HG03354 (cell line): Measurements from ENCODE around the gene PODXL2.
"Not testable (repeated sequence)": the region's sequence is repeated elsewhere in the genome, so short reads cannot be mapped to it uniquely, and the experiment has no call there.

Experiments
- ATAC-seq: cut with Tn5 transposase; IDR thresholded peaks from one replicate; pipeline ENCODE4 v1.9.1; 2021; ENCODE audit warnings: mild to moderate bottlenecking; ENCODE audit not compliant: unreplicated experiment, poor library complexity, severe bottlenecking

PODXL2 gene

DNA sequence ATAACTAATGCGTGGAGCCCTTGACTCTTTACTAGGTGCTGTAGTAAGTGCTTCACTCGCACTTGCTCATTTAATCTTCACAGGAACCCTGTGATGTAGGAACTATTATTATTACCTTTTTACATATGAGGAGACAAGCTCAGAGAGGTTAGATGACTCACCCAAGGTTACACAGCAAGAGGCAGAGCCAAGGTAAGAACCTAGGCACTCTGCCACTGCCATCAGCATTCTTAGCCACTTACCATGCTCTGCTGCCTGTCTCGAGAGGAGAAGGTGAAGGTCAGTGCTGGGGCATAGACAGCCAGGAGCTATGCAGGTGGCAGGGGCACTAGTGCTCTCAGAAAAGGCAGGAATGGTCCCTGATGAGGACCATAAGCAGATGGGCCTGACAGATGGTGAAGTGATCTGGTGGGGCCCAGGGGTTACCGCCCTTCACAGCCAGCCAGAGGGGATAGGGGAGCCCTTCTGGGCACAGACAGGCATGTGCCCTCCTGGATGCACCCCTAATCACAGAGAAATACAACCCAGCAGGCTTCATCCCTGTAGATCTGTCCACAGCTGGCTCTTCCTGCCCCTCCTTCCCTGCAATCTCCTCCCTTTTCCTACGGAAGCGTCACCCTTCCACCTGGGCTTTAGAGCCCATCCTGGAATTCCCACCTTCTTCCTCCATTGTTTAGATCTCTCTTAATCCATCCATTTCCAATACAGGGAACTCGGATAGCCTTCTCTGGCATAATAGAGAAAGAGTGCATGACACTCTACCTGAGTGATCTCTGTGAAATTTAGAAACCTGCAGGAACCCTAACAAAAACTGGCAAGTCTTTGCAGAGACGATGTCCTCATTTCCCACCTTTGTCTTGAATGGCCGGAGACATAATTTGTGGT lies 70.7 kb downstream of the PODXL2 start:
- no peak for ATAC-seq

- ATAC-seq, result no peak
These were observed 71.4 kb downstream of the PODXL2 start for GRCh38 chr3:127700406-127700805.

DNA sequence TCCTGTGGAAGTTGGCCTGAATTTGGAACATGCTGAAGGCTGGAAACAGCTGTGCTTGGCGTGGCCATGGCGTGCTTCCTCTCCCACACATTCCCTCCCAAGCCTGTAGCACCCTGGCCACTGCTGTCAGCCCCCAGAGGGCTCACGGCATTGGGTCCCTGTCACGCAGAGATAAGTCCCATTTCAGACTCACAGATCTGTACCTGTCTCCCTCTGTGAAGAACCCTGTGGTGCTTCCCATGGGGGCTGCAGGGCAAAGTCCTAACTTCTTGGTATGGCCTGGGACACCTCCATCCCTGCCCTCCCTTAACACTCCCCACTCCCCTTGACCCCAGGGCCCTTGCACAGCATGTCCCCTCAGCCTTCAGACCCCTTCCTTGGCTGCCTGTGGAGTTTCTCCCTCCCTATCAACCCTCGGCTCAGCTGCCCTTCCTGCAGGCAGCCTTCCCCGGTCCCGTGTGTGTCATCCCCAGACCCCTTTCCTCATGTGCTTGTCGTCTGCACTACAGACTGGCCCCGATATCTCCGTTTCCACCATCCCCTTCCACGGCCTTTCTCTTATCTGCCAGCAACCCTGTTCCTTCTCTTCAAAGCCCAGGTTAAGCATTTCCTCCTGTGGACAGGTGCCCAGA lies 72.4 kb downstream of the PODXL2 start:
- no peak for ATAC-seq

- ATAC-seq, result no peak
These were observed 73.2 kb downstream of the PODXL2 start for GRCh38 chr3:127702151-127702578.

DNA sequence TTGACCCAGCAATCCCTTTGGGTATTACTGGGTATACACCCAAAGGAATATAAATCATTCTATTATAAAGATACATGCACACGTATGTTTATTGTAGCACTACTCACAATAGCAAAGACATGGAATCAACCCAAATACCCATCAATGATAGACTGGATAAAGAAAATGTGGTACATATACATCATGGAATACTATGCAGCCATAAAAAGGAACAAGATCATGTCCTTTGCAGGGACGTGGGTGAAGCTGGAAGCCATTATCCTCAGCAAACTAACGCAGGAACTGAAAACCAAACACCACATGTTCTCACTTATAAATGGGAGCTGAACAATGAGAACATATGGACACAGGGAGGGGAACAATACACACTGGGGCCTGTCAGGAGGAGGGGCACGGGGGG lies 75.9 kb downstream of the PODXL2 start:
- not testable (repeated sequence) for ATAC-seq

- no peak for ATAC-seq
These were observed 77.3 kb downstream of the PODXL2 start for GRCh38 chr3:127706312-127706711.

DNA sequence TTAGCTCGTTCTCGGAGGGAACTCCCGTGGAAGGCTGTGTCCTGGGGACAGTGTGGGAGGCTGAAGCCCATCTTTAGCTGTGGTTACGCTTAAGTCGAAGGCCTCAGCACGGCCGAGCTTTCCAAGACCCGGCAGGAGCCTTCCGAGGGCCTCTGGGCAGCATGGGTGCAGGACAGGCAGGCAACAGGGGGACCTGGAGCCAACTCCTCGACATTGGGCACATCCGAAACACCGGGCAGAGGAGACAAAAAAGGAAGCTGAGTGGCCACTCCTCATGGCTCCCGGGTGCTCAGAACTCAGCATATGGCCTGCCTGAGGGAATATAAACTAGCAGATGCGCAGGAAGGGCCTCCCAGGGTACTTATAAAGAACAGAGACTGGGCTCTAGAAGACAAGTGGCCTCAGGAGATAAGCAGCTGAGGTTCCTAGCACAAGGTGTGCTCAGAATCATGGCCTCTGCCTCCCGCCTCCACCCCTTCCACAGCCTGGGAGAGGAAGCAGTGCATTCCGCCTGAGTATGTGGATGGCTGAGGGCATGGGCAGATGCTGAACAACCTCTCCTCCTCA lies 77.9 kb downstream of the PODXL2 start:
- no peak for ATAC-seq

- ATAC-seq, result no peak
These were observed 78.9 kb downstream of the PODXL2 start for GRCh38 chr3:127707851-127708411.

- no peak for ATAC-seq
These were observed 79.9 kb downstream of the PODXL2 start for GRCh38 chr3:127708837-127709236.

DNA sequence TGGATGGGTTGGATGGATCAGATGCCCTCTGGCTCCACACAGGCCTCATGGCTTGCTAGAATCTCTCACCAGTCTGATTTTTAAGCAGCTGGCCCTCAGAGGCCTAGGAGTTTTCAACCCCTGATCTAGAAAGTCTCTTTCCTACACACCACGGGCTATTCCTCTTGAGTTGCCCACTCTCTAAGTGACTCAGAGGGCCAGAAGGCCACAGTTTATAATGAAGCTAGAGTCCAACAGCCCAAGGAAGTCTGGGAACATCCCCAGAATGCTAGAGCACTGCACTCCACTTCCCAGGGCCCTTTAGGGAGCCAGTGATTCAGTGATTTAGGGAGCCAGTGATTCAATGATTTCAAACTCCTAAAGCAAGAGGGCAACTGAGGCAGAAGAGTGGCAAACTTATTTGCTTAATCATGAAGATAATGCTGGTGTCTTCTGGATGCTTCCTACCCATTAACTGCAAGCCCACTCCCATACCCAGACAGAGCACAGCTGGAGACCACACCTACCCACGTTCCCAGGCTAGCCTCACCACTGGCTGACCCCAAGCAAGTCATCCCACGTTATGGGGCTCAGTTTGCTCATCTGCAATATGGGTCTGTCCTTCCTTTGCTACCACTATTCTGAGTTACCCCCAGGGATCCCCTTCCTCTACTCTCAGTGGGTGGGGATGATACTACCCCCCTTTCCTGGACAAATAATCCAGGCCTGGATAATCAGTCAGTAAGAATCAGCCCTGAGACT lies 80.5 kb downstream of the PODXL2 start:
- no peak for ATAC-seq

GRCh38 chr3:127710155-127710941 lies 81.4 kb downstream of the PODXL2 start:
- ATAC-seq, result no peak

GRCh38 chr3:127711021-127711695 lies 82.2 kb downstream of the PODXL2 start:
- ATAC-seq, result no peak

DNA sequence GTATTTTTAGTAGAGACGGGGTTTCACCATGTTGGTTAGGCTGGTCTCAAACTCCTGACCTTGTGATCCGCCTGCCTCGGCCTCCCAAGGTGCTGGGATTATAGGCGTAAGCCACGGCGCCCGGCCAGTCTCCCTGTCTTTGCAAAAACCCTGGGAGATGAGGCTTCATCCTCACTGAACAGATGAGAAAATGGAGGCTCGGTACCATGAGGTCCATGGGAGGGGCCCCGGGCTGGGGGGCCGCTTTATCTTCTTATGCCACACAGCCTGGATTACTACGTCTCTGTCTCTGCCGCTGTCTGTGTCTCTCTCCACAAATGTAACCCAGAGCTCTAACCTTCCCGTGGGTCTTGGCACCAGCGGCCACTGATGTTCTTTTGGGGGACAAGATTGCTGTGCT lies 82.9 kb downstream of the PODXL2 start:
- no peak for ATAC-seq

- ATAC-seq, result no peak
These were observed 83.5 kb downstream of the PODXL2 start for GRCh38 chr3:127712461-127712860.

- ATAC-seq, result no peak
These were observed 84.1 kb downstream of the PODXL2 start for GRCh38 chr3:127712881-127713771.

- no peak for ATAC-seq
These were observed 85.2 kb downstream of the PODXL2 start for GRCh38 chr3:127714125-127714571.

GRCh38 chr3:127714866-127715265 lies 85.9 kb downstream of the PODXL2 start:
- no peak for ATAC-seq

- no peak for ATAC-seq
These were observed 86.5 kb downstream of the PODXL2 start for GRCh38 chr3:127715532-127715931.
